ENCODE results near the gene SCN2B. TPM values are rescaled to one million over a fixed set of nuclear protein-coding genes. Genes with fewer than 3 reads are reported as not detected.

The SCN2B gene
- total RNA-seq, 1 donor, result not detected

DNA sequence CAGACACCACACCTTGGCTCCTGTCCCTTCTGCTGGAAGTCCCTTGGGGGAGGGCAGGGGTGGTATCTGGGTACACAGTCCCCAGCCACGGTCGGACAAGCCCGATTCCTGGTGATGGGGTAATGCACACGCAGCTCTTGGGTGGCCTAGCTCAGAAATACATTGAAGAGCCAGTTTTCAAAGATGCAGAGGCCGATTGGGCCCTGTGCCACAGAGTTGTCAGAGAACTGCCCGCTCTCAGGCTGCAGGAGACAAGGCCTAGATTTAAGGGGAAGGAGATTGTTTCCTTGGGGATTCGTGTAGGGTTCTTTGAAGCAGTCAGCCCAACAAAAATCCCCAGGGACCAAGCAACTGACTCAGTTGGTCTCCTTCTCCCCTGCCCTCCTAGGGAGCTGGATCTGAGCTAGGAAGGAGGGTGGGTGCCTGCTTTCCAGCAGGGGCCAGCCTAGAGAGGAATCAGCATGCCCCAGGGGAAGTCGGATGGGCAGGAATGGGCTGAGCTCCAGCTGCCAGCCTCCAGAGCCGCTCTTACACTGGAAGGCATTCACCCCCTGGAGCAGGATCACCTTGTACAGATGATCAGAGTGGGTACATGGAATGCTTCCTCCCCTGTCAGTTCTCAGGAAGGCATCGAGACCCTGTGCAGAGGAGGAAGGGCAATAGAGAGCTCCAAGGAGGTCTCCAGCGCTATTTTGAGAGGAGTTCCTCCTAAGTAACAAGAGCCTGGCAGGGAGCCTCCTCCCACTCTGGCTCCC, 20.5 kb downstream of the SCN2B start:
- TF ChIP-seq, protein P1, sequence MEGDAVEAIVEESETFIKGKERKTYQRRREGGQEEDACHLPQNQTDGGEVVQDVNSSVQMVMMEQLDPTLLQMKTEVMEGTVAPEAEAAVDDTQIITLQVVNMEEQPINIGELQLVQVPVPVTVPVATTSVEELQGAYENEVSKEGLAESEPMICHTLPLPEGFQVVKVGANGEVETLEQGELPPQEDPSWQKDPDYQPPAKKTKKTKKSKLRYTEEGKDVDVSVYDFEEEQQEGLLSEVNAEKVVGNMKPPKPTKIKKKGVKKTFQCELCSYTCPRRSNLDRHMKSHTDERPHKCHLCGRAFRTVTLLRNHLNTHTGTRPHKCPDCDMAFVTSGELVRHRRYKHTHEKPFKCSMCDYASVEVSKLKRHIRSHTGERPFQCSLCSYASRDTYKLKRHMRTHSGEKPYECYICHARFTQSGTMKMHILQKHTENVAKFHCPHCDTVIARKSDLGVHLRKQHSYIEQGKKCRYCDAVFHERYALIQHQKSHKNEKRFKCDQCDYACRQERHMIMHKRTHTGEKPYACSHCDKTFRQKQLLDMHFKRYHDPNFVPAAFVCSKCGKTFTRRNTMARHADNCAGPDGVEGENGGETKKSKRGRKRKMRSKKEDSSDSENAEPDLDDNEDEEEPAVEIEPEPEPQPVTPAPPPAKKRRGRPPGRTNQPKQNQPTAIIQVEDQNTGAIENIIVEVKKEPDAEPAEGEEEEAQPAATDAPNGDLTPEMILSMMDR (IDR thresholded peaks at IDR 0.05; ENCODE audit: insufficient read depth, low read length), result no peak
- no peak overlapping the region for H3K4me3 ChIP-seq (ENCODE audit: low read depth, low read length)
- no peak for DNase-seq (ENCODE audit: low read depth)

DNA sequence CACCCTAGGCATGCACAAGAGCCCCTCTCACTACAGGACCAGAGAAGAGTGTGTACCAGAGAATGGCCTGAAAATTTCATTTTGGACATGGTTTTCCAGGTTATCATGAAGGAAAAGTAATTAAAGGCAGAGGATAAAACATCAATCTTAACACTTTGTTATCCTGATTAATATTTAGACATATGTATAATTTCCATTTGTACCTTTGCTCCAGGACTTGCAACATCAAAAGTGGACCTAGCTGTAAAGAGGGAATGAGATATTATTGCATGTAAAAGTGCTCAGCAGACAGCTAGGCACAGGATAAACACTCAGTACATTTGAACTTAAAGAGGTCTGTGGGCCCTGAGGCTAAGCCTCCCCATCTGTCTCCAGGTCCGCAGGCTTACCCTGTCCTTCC, 21.8 kb downstream of the SCN2B start:
- TF ChIP-seq, protein P1 (IDR thresholded peaks at IDR 0.05; ENCODE audit: insufficient read depth, low read length), result no peak
- H3K4me3 ChIP-seq (ENCODE audit: low read depth, low read length), result no peak overlapping the region
- DNase-seq (ENCODE audit: low read depth), result no peak

- TF ChIP-seq, protein P1 (IDR thresholded peaks at IDR 0.05; ENCODE audit: insufficient read depth, low read length), result no peak
- H3K4me3 ChIP-seq (ENCODE audit: low read depth, low read length), result no peak overlapping the region
- DNase-seq (ENCODE audit: low read depth), result no peak
Observed at GRCh38 chr11:118153976-118154375, 22.5 kb downstream of the SCN2B start.

DNA sequence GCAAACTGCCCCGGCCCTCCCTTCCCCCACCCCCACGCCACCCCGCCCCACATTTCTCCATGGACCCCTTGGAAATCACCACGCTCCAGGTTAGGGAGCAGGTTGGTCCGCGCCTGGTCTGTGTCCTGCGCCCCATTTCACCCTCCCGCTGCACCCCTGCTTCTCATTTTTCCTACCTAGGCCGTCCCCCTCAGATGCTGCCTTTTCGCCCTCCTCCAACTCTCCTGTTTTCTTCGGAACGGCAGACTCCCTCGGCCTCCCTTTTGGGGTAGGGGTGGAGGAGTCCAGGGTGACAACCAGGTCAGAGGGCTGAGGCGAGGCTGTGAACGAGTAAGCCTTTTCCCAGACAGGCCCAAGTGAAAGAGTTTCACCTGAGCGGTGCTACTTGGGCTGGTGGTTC, 22.9 kb downstream of the SCN2B start:
- no peak for DNase-seq (ENCODE audit: low read depth)
- TF ChIP-seq, protein P1 (IDR thresholded peaks at IDR 0.05; ENCODE audit: insufficient read depth, low read length), result no peak
- H3K4me3 ChIP-seq (ENCODE audit: low read depth, low read length), result no peak overlapping the region

DNA sequence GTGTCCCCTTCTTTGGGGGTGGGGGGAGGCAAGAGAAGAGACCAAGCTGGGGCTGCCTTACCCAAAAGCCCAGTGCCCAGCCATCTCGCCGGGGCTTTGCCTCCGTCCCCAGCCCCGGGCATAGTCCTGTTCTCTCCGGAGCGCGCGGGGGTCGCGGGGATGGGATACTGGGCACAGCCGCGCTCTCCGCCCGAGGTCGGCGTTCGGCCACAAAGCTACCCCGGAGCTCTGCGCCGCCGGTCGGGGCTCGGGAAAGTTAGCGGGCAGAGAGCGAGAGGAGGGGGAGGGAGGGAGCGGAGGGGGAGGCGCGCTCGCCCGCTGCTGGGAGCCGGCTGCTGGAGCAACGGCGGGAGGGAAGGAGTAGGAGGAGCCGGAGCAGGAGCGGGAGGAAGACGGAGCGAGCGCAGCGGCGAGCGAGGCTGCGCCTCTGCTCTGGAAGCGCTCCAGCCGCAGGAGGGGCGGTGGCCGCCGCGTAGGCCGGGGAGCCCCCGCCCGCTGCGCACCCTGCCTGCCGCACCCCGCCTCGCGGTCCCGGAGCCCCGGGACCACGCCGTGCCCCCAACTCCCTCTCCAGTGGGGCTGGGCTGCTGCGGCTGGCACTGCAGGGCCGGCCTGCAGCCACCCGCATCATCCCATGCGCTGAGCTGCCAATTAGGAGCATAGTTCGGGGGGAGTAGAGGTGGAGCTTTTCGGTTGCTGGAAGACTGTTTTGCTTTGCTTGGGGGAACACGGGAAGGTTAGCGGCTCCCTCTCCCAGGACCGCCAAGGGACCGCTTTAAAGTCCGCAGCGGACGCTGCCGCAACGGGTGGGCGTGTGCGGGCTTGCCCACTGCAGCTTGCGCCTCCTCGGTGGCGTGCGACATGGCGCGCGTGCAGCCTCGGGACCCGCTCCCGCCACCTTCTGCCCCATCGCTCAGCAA, 23.6 kb downstream of the SCN2B start, which contains the start of gene SCN4B:
Gene SCN4B (minus strand): TSS at position 272 of the 920 bp plus-strand sequence. CDS start 150 bp downstream, at position 122.
- H3K4me3 ChIP-seq (ENCODE audit: low read depth, low read length), result peak within 1 kb of the TSS; percentile 58
- TF ChIP-seq, protein P1 (IDR thresholded peaks at IDR 0.05; ENCODE audit: insufficient read depth, low read length), result no peak
- DNase-seq (ENCODE audit: low read depth), result peak; percentile 22

DNA sequence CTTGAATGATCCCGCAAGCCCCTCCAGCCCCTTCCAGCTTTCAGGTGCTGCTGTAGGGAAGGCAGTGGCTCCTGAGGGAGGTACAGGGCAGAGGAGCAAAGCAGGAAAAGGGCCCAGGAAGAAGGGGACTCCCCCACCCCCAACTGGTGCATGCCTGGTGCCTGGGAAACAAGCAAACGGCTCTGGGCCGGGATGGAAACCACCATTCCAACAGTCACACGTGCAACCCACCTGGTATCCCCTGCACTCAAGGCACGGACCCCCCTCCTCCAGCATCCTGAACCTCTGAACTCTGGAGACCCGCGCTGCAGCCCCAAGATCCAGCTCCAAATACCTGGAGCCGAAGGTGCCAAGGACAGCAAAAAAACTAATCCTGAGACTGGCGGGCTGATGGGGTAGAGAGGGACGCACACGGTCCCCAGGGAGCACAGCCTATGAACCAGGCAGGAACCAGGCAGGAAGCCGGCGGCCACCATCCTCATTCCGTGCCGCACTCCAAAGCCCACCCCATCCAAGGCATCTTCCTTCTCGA, 24.4 kb downstream of the SCN2B start:
- TF ChIP-seq, protein P1 (IDR thresholded peaks at IDR 0.05; ENCODE audit: insufficient read depth, low read length), result no peak
- H3K4me3 ChIP-seq (ENCODE audit: low read depth, low read length), result no peak overlapping the region
- no peak for DNase-seq (ENCODE audit: low read depth)

Data from fibroblast of the aortic adventitia (primary cell).